Activated CD8-positive, alpha-beta memory T cell treated with anti-CD3 and anti-CD28 coated beads, Interleukin-2, amount 10 ng/mL, durations not matched to agents 7 days and 5 days (primary cell): Measurements from ENCODE around the gene NDUFA3. TPM values are rescaled to one million over a fixed set of nuclear protein-coding genes. Genes with fewer than 3 reads are reported as not detected.

Source experiments
- ATAC-seq: fragments of 150-1000 bp; cut with Tn5 transposase; one replicate; pipeline ENCODE4 v1.10.0; 2021; ENCODE audit warnings: moderate library complexity
- CTCF ChIA-PET: fragments of 350-600 bp; sonication (Branson Sonifier 250); formaldehyde crosslinking; loops from one replicate; lab custom pipeline; 2021; ENCODE audit warnings: antibody characterized with exemption; lab: Charles Lee
- DNase-seq: peaks from one replicate; pipeline ENCODE4 v3.0.0-alpha.2; 2020
- H3K27ac Mint-ChIP-seq: one replicate; pipeline ENCODE4 v1.8.0; 2021; ENCODE audit warnings: mild to moderate bottlenecking, mixed read lengths
- H3K27me3 Mint-ChIP-seq: one replicate; pipeline ENCODE4 v1.8.0; 2021; ENCODE audit warnings: mixed read lengths
- H3K36me3 Mint-ChIP-seq: one replicate; pipeline ENCODE4 v1.8.0; 2021; ENCODE audit warnings: mild to moderate bottlenecking, mixed read lengths
- H3K4me1 Mint-ChIP-seq: one replicate; pipeline ENCODE4 v1.8.0; 2021; ENCODE audit warnings: mixed read lengths
- H3K4me3 Mint-ChIP-seq: one replicate; pipeline ENCODE4 v1.8.0; 2021; ENCODE audit warnings: mild to moderate bottlenecking, moderate library complexity, mixed read lengths
- H3K9me3 Mint-ChIP-seq: one replicate; pipeline ENCODE4 v1.8.0; 2022; ENCODE audit warnings: low read depth, mixed read lengths
- total RNA-seq, 2 experiments: library from RNA; stranded (reverse); gene quantifications; one replicate each; pipeline ENCODE4 v1.2.3, GENCODE V29; 2021

Gene NDUFA3
- total RNA-seq, 2 experiments from 2014 or later: 121 to 127 TPM

DNA sequence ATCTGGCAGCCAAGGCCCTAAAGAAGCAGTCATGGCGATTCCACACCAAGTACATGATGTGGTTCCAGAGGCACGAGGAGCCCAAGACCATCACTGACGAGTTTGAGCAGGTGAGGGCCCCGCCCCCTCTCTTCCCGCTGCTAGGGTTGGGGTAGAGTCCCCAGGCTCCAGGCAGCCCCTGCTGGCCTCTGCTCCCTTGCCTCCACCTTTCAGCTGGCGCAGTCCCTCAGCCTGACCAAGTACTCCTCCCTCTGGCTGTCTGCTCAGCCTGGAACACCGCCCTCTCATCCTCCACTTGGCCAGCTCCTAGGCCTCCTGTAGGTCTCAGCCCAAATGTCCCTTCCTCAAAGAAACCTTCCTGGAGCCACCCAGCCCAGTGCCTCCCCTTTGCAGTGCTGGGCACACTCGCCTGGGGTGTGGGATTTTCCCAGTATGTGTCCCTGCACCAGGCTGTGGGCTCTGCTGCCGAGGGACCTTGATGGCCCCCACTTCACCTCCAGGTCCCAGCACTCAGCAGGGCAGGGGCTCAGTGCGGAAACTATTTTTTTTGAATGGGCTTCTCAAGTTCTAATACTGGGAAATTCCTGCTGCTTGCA lies 51.2 kb downstream of the NDUFA3 start:
- ATAC-seq (no peak), DNase-seq (no peak)
- Mint-ChIP-seq H3K36me3 (peaks cover 40% of the 10 kb centered on the region), H3K27ac (no peak overlapping the region), H3K4me3 (no peak overlapping the region), H3K4me1 (peaks cover 29% of the 10 kb centered on the region), H3K27me3 (no peaks in the 10 kb centered on the region), H3K9me3 (no peaks in the 10 kb centered on the region)
- CTCF ChIA-PET: no interaction called here

DNA sequence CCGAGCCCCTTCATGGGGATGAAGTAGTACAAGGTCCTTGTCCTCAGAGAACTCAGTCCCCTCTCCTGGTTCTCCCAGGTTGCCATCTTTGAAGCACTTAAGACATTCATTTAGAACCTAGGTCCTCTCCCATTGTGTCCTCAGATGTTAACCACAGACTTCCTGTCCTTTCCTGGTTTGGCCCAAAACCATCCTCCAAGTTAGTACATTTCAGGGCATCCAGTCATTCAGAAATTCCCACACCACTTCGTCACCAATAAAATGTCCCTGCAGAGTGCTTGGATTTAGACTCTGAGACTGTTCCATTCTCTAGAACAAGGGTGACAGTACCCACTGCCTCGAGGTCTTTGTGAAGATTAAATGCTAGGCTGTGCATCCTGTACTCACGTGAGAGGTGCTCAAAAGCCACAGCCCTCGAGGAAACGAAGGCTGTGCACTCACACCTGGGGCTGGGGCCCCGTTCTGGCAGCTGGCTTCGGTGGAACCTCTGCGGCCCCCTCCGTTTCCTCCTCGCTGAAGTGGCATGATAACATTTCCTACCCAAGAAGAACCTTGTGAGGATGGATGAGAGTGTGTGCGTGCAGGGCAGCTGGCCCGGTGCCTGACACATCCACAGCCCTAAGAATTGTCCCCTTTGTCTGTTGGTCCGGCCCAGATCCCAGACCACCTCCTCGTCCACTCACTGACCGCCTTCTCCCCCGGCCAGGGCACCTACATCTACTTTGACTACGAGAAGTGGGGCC lies 52.1 kb downstream of the NDUFA3 start:
- H3K36me3 Mint-ChIP-seq: peaks cover 37% of the 10 kb centered on the region
- no peak overlapping the region for H3K4me3 Mint-ChIP-seq
- DNase-seq (peak; percentile 68), ATAC-seq (no peak)
- H3K27me3 Mint-ChIP-seq: no peaks in the 10 kb centered on the region
- H3K9me3 Mint-ChIP-seq: no peaks in the 10 kb centered on the region
- H3K4me1 Mint-ChIP-seq: peaks cover 34% of the 10 kb centered on the region
- CTCF ChIA-PET: no interaction called here
- H3K27ac Mint-ChIP-seq: peak overlapping the region; percentile 74

GRCh38 chr19:54155694-54156093 lies 53.0 kb downstream of the NDUFA3 start:
- DNase-seq (no peak), ATAC-seq (no peak)
- Mint-ChIP-seq H3K4me1 (peaks cover 43% of the 10 kb centered on the region), H3K27ac (no peak overlapping the region), H3K27me3 (no peaks in the 10 kb centered on the region), H3K4me3 (no peak overlapping the region), H3K9me3 (no peaks in the 10 kb centered on the region), H3K36me3 (peaks cover 36% of the 10 kb centered on the region)
- CTCF ChIA-PET: no interaction called here

GRCh38 chr19:54156490-54156889 lies 53.8 kb downstream of the NDUFA3 start:
- no peak overlapping the region for H3K27ac Mint-ChIP-seq
- no peak for DNase-seq
- CTCF ChIA-PET: no interaction called here
- H3K36me3 Mint-ChIP-seq: peaks cover 30% of the 10 kb centered on the region
- no peak overlapping the region for H3K4me3 Mint-ChIP-seq
- H3K4me1 Mint-ChIP-seq: peaks cover 49% of the 10 kb centered on the region
- ATAC-seq: no peak
- H3K9me3 Mint-ChIP-seq: no peaks in the 10 kb centered on the region
- H3K27me3 Mint-ChIP-seq: no peaks in the 10 kb centered on the region

- Mint-ChIP-seq H3K36me3 (peaks cover 27% of the 10 kb centered on the region), H3K4me3 (no peak overlapping the region), H3K4me1 (peaks cover 53% of the 10 kb centered on the region), H3K9me3 (no peaks in the 10 kb centered on the region), H3K27ac (no peak overlapping the region), H3K27me3 (no peaks in the 10 kb centered on the region)
- ATAC-seq (no peak), DNase-seq (no peak)
- CTCF ChIA-PET: interaction anchor here (1.3 kb wide), 1 partner anchor 16 kb away, joined by 3 read pairs; no protein-coding TSS in a partner anchor
Measured at GRCh38 chr19:54156953-54157352, 54.3 kb downstream of the NDUFA3 start.

Other genes with a start within 250 kb of the NDUFA3 start
- 10 to 100 TPM; 52.2 to 69.4 TPM for gene MYADM, start 235.0 kb upstream of the NDUFA3 start, total RNA-seq
- not detected for gene PRKCG, start 220.7 kb upstream of the NDUFA3 start, total RNA-seq
- gene CACNG7, start 193.6 kb upstream of the NDUFA3 start, total RNA-seq: not detected
- gene CACNG8, start 139.9 kb upstream of the NDUFA3 start, total RNA-seq: not detected
- gene CACNG6, start 111.2 kb upstream of the NDUFA3 start, total RNA-seq: not detected
- not detected for gene VSTM1, start 39.0 kb upstream of the NDUFA3 start, total RNA-seq
- not detected for gene TARM1, start 21.5 kb upstream of the NDUFA3 start, total RNA-seq
- gene OSCAR, start 2.1 kb upstream of the NDUFA3 start, total RNA-seq: under 1 TPM; 0.44 to 0.47 TPM
- 10 to 100 TPM; 49.4 to 50.5 TPM for gene TFPT, start 12.8 kb downstream of the NDUFA3 start, total RNA-seq
- gene PRPF31, start 12.9 kb downstream of the NDUFA3 start, total RNA-seq: 10 to 100 TPM; 63.6 to 89.0 TPM
- 10 to 100 TPM; 67.5 to 83.1 TPM for gene CNOT3, start 34.9 kb downstream of the NDUFA3 start, total RNA-seq
- 1 to 10 TPM; 8.0 to 8.6 TPM for gene LENG1, start 56.9 kb downstream of the NDUFA3 start, total RNA-seq
- 1 to 10 TPM in 1 of 2 experiments, under 1 TPM in 1; 0.89 to 1.3 TPM for gene TMC4, start 70.3 kb downstream of the NDUFA3 start, total RNA-seq
- gene MBOAT7, start 86.7 kb downstream of the NDUFA3 start, total RNA-seq: 10 to 100 TPM; 54.7 to 76.3 TPM
- gene TSEN34, start 88.5 kb downstream of the NDUFA3 start, total RNA-seq: 10 to 100 TPM; 11.4 to 13.5 TPM
- 1,000 to 10,000 TPM; 1,212 to 1,220 TPM for gene RPS9, start 98.0 kb downstream of the NDUFA3 start, total RNA-seq
- under 1 TPM in 1 of 2 experiments, not detected in 1; 0.35 TPM for gene LILRB3, start 120.2 kb downstream of the NDUFA3 start, total RNA-seq
- not detected for gene LILRA6, start 139.9 kb downstream of the NDUFA3 start, total RNA-seq
- gene LILRB5, start 154.4 kb downstream of the NDUFA3 start, total RNA-seq: not detected
- not detected for gene LILRB2, start 178.3 kb downstream of the NDUFA3 start, total RNA-seq
- not detected for gene LILRA5, start 210.3 kb downstream of the NDUFA3 start, total RNA-seq
- gene LILRA4, start 236.3 kb downstream of the NDUFA3 start, total RNA-seq: not detected